SU-DHL-6 (cell line): ENCODE measurements around the gene ERC1.

ENCODE experiments used
- CTCF ChIP-seq: fragments of 200-600 bp; sonication (generic); IDR thresholded peaks from one replicate; pipeline ENCODE4 v1.5.1; 2017; ENCODE audit warnings: antibody characterized with exemption, mild to moderate bottlenecking, low read length, moderate library complexity; ENCODE audit not compliant: insufficient read depth, poor library complexity, severe bottlenecking
- EZH2phosphoT487 ChIP-seq: fragments of 200-600 bp; sonication (generic), shearing (Covaris generic); conservative IDR thresholded peaks from 2 replicates; pipeline ENCODE4 v1.6.1; 2018; ENCODE audit warnings: mild to moderate bottlenecking, antibody characterized with exemption, low read length, moderate library complexity, mixed read lengths

GRCh38 chr12:1003600-1004271 lies 12.7 kb downstream of the ERC1 start:
- no peak for TF ChIP-seq CTCF
- no peak for TF ChIP-seq EZH2phosphoT487
